ENCODE results near the gene AGBL4. TPM values are rescaled to one million over a fixed set of nuclear protein-coding genes. Genes with fewer than 3 reads are reported as not detected.

Gene AGBL4
- total and polyA plus RNA-seq, 8 donors: 0.32 to 1.3 (median 0.87) TPM

GRCh38 chr1:48679859-48680258 lies 1343.9 kb downstream of the AGBL4 start:
- no peaks in the 10 kb centered on the region for H3K9me3 ChIP-seq
- no peak for TF ChIP-seq CTCF (IDR thresholded peaks at IDR 0.05)
- intact Hi-C loops (cut with DNase I): no loop called here
- no peaks in the 10 kb centered on the region for H3K27me3 ChIP-seq
- H3K4me1 ChIP-seq: no peaks in the 10 kb centered on the region
- no peaks in the 10 kb centered on the region for H3K36me3 ChIP-seq
- DNase-seq (no peak), ATAC-seq (no peak)
- no peak overlapping the region for H3K27ac ChIP-seq
- H3K4me3 ChIP-seq: no peak overlapping the region

GRCh38 chr1:48678710-48679505 lies 1344.8 kb downstream of the AGBL4 start:
- Histone ChIP-seq H3K27ac (no peak overlapping the region), H3K4me1 (no peaks in the 10 kb centered on the region), H3K4me3 (no peak overlapping the region), H3K27me3 (no peaks in the 10 kb centered on the region), H3K9me3 (no peaks in the 10 kb centered on the region), H3K36me3 (no peaks in the 10 kb centered on the region)
- no peak for TF ChIP-seq CTCF (IDR thresholded peaks at IDR 0.05)
- ATAC-seq (no peak), DNase-seq (no peak)
- intact Hi-C loops (cut with DNase I): no loop called here

GRCh38 chr1:48677306-48678287 lies 1346.2 kb downstream of the AGBL4 start:
- H3K27me3 ChIP-seq: no peaks in the 10 kb centered on the region
- intact Hi-C loops (cut with DNase I): no loop called here
- peak; percentile 67 to 69 for TF ChIP-seq CTCF (IDR thresholded peaks at IDR 0.05)
- peak; percentile 93 for ATAC-seq
- no peak overlapping the region for H3K4me3 ChIP-seq
- peak; percentile 50 to 85 (median 73) for DNase-seq
- H3K36me3 ChIP-seq: no peaks in the 10 kb centered on the region
- no peaks in the 10 kb centered on the region for H3K4me1 ChIP-seq
- H3K27ac ChIP-seq: no peak overlapping the region
- H3K9me3 ChIP-seq: no peaks in the 10 kb centered on the region

GRCh38 chr1:48676822-48677221 lies 1346.9 kb downstream of the AGBL4 start:
- no peak overlapping the region for H3K27ac ChIP-seq
- ATAC-seq: peak; percentile 12
- no peak for TF ChIP-seq CTCF (IDR thresholded peaks at IDR 0.05)
- no peaks in the 10 kb centered on the region for H3K4me1 ChIP-seq
- no peaks in the 10 kb centered on the region for H3K36me3 ChIP-seq
- H3K4me3 ChIP-seq: no peak overlapping the region
- intact Hi-C loops (cut with DNase I): no loop called here
- no peak for DNase-seq
- H3K9me3 ChIP-seq: no peaks in the 10 kb centered on the region
- no peaks in the 10 kb centered on the region for H3K27me3 ChIP-seq

- Histone ChIP-seq H3K9me3 (no peaks in the 10 kb centered on the region), H3K4me3 (no peak overlapping the region), H3K27me3 (no peaks in the 10 kb centered on the region), H3K4me1 (no peaks in the 10 kb centered on the region), H3K27ac (no peak overlapping the region), H3K36me3 (no peaks in the 10 kb centered on the region)
- TF ChIP-seq CTCF (IDR thresholded peaks at IDR 0.05): no peak
- ATAC-seq: peak; percentile 8
- no peak for DNase-seq
- intact Hi-C loops (cut with DNase I): no loop called here
Observed at GRCh38 chr1:48676376-48676775, 1347.4 kb downstream of the AGBL4 start.
